Measurements from ENCODE around the gene CSNK2B.

CSNK2B gene

DNA sequence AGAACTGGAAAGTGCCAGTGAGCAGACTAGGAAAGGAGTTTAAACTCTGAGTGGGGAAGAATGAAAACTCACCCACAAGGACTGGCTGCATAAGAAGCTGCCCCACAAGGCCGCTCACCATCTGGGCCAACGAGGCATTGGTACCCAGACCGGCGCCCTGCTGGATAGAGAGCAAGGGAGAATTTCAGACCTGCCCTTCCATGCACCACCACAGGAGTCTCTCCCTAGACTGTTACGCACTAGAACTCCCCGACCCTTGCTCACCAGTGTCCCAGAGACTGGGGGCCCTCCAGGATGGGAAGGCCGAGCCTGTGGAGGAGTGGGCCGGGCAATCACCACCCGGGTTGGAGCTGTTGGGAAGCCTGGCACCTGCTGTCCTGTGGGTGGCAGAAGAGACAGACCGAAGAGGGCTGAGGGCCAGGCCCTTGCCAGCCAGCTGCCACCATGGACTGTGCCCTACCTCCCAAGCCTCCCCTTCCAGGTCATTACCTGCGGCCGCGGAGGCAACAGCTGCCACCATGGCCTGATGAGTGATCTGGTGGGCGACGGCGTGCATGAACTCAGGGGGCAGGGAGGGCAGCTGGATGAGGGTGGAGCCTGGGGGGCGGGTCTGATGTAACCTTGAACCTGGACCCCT lies 21.9 kb upstream of the CSNK2B start:
- Histone ChIP-seq H3K9me3 (ENCODE audit: control insufficient read depth, insufficient read depth, low read depth, low read length) (no peaks in the 10 kb centered on the region), H3K36me3 (ENCODE audit: control insufficient read depth in 2 of 2, insufficient read depth in 1 of 2, low read length in 2 of 2) (peaks cover 54 to 95% of the 10 kb centered on the region in 2 experiments), H3K4me3 (ENCODE audit: low read depth, low read length) (no peak overlapping the region), H3K27ac (ENCODE audit: extremely low read depth, low read depth, low read length) (no peak overlapping the region), H3K4me1 (ENCODE audit: control insufficient read depth, insufficient read depth, low read length) (no peaks in the 10 kb centered on the region)
- 0 out of 2 replicates have a peak, but pooled peaks have one; percentile 8 for TF ChIP-seq EGR2 (tag by site-specific recombination; IDR thresholded peaks at IDR 0.05; ENCODE audit: low read depth)
- TF ChIP-seq, protein P1, sequence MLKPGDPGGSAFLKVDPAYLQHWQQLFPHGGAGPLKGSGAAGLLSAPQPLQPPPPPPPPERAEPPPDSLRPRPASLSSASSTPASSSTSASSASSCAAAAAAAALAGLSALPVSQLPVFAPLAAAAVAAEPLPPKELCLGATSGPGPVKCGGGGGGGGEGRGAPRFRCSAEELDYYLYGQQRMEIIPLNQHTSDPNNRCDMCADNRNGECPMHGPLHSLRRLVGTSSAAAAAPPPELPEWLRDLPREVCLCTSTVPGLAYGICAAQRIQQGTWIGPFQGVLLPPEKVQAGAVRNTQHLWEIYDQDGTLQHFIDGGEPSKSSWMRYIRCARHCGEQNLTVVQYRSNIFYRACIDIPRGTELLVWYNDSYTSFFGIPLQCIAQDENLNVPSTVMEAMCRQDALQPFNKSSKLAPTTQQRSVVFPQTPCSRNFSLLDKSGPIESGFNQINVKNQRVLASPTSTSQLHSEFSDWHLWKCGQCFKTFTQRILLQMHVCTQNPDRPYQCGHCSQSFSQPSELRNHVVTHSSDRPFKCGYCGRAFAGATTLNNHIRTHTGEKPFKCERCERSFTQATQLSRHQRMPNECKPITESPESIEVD (tag by site-specific recombination; IDR thresholded peaks at IDR 0.05) = no peak
- TF ChIP-seq ZNF785 (tag by site-specific recombination; IDR thresholded peaks at IDR 0.05) = no peak
- peak; percentile 12; the same call in 1 of the 2 replicates for TF ChIP-seq GLIS2 (tag by site-specific recombination; IDR thresholded peaks at IDR 0.05)
- TF ChIP-seq ZNF600 (tag by site-specific recombination; IDR thresholded peaks at IDR 0.05) = peak; percentile 63
- no peak for TF ChIP-seq ZNF239 (tag by site-specific recombination; IDR thresholded peaks at IDR 0.05)
- TF ChIP-seq, protein P2, sequence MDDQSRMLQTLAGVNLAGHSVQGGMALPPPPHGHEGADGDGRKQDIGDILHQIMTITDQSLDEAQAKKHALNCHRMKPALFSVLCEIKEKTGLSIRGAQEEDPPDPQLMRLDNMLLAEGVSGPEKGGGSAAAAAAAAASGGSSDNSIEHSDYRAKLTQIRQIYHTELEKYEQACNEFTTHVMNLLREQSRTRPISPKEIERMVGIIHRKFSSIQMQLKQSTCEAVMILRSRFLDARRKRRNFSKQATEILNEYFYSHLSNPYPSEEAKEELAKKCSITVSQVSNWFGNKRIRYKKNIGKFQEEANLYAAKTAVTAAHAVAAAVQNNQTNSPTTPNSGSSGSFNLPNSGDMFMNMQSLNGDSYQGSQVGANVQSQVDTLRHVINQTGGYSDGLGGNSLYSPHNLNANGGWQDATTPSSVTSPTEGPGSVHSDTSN (CRISPR knock-in tag; IDR thresholded peaks at IDR 0.05) = no peak
- no peak for TF ChIP-seq ZNF561 (tag by site-specific recombination; IDR thresholded peaks at IDR 0.05; ENCODE audit: borderline replicate concordance)
- no peak for TF ChIP-seq ZNF114 (tag by site-specific recombination; IDR thresholded peaks at IDR 0.05)
- ChIA-PET POLR2A (interaction anchor here (0.6 to 3.5 kb wide), 6 partner anchors 9 to 470 kb away, joined by 4 to 20 read pairs (median 6); partner anchors contain the start of genes BAG6 and HSPA1B), CTCF (interaction anchor here (0.6 kb wide), 1 partner anchor 246 kb away, joined by 3 read pairs; no protein-coding TSS in a partner anchor)

DNA sequence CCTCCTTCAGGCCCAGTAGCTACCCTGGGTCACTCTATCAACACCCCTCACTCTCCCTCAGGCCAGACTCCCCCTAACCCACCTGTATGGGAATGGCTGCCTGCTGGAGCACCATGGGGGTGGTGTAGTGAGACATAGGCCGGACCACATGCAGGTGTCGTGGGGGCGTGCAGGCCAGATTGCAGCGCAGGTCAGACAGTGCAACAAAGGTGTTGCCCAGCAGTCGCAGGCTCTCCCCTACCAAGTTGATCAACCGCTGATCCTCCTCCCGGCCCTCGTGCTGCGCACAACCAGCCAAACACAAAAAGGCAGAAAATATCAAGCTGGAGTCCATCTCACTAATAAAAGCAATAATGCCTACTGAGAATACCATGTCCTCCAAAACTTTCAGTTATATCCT lies 20.6 kb upstream of the CSNK2B start:
- Histone ChIP-seq H3K4me1 (ENCODE audit: control insufficient read depth, insufficient read depth, low read length) (no peaks in the 10 kb centered on the region), H3K9me3 (ENCODE audit: control insufficient read depth, insufficient read depth, low read depth, low read length) (no peaks in the 10 kb centered on the region), H3K36me3 (ENCODE audit: control insufficient read depth in 2 of 2, insufficient read depth in 1 of 2, low read length in 2 of 2) (peaks cover 63 to 95% of the 10 kb centered on the region in 2 experiments), H3K4me3 (ENCODE audit: low read depth, low read length) (no peak overlapping the region), H3K27ac (ENCODE audit: extremely low read depth, low read depth, low read length) (no peak overlapping the region)
- ChIA-PET CTCF (interaction anchor here (0.5 kb wide), 1 partner anchor 548 kb away, joined by 3 read pairs; no protein-coding TSS in a partner anchor), POLR2A (interaction anchor here (0.7 to 3.5 kb wide), 5 partner anchors 10 to 23 kb away, joined by 3 to 13 read pairs (median 3); partner anchors contain the start of gene APOM)
- no peak for TF ChIP-seq ZNF677 (tag by site-specific recombination; IDR thresholded peaks at IDR 0.05)
- TF ChIP-seq ZNF501 (tag by site-specific recombination; IDR thresholded peaks at IDR 0.05) = no peak
- no peak for TF ChIP-seq ZNF214 (tag by site-specific recombination; IDR thresholded peaks at IDR 0.05; ENCODE audit: borderline replicate concordance)
- TF ChIP-seq ZBTB21 (tag by site-specific recombination; IDR thresholded peaks at IDR 0.05) = no peak
- no peak for TF ChIP-seq ZNF302 (tag by site-specific recombination; IDR thresholded peaks at IDR 0.05; ENCODE audit: low read depth)
- TF ChIP-seq BCL11A (tag by site-specific recombination; IDR thresholded peaks at IDR 0.05; ENCODE audit: low read depth) = no peak
- no peak for TF ChIP-seq YY2 (tag by site-specific recombination; IDR thresholded peaks at IDR 0.05)
- TF ChIP-seq, protein P3, sequence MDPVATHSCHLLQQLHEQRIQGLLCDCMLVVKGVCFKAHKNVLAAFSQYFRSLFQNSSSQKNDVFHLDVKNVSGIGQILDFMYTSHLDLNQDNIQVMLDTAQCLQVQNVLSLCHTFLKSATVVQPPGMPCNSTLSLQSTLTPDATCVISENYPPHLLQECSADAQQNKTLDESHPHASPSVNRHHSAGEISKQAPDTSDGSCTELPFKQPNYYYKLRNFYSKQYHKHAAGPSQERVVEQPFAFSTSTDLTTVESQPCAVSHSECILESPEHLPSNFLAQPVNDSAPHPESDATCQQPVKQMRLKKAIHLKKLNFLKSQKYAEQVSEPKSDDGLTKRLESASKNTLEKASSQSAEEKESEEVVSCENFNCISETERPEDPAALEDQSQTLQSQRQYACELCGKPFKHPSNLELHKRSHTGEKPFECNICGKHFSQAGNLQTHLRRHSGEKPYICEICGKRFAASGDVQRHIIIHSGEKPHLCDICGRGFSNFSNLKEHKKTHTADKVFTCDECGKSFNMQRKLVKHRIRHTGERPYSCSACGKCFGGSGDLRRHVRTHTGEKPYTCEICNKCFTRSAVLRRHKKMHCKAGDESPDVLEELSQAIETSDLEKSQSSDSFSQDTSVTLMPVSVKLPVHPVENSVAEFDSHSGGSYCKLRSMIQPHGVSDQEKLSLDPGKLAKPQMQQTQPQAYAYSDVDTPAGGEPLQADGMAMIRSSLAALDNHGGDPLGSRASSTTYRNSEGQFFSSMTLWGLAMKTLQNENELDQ (tag by site-specific recombination; IDR thresholded peaks at IDR 0.05; ENCODE audit: low read depth) = no peak
- no peak for TF ChIP-seq ZNF658 (tag by site-specific recombination; IDR thresholded peaks at IDR 0.05)
- TF ChIP-seq, protein P4, sequence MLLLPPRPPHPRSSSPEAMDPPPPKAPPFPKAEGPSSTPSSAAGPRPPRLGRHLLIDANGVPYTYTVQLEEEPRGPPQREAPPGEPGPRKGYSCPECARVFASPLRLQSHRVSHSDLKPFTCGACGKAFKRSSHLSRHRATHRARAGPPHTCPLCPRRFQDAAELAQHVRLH (tag by site-specific recombination; IDR thresholded peaks at IDR 0.05) = no peak
